NCI-H2196 treated with DMSO at 0.1 percent for 48 hours (cell line): ENCODE measurements around the gene CNTN6.
"Not testable (repeated sequence)": the region's sequence is repeated elsewhere in the genome, so short reads cannot be mapped to it uniquely, and the experiment has no call there.

Experiments
- DNase-seq: peaks from one replicate; lab custom pipeline; 2025; ENCODE audit not compliant: unreplicated experiment; lab: John Stamatoyannopoulos, UW

Gene CNTN6

DNA sequence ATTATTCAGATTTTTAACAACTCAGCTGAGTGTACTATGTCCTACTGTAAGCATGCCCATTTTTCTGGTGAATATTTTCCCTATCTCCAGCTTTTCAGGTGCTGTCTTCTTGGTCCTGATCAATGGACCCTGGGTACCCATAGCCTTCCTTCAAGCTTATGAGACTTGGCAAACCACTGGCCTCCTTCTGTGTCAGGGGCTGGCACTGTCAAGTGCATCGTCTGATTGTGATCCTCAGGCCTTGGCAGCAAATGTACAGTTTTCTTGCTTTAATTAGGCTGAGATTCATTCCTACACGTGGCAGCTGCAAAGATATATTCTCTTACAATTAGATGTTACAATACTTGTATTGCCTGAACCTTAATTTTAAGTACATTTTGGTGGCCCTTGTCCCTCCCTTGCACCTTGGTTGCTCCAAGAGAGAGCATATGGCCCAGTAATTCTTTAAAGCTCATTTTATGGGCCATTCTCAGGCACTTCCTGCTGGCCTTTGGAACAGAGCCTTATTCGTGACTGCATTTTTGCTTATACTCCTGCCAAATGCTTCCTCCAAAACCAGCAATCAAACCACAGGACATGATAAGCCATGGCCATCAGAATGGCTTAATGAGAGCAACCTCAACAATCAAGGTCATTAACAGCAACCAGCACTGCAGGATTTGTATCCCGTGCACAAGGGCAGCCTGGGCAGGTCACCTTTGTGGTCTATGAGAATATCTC, 179.9 kb downstream of the CNTN6 start:
- no peak for DNase-seq

DNA sequence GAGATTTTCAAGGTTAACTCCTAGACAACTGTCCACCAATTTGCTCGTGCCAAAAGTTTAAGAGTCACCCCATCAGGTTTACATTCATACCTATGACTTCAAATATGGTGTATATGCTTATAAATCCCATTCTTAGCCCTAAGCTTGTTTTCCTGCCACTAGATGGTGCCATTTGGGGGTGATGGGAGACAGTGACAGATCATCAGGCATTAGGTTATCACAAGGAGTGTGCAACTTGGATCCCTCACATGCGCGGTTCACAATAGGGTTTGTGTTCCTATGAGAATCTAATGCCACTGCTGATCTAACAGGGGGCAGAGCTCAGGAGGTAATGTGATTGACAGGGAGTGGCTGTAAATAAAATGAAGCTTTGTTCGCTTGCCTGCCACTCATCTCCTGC, 182.7 kb downstream of the CNTN6 start:
- DNase-seq: no peak

DNA sequence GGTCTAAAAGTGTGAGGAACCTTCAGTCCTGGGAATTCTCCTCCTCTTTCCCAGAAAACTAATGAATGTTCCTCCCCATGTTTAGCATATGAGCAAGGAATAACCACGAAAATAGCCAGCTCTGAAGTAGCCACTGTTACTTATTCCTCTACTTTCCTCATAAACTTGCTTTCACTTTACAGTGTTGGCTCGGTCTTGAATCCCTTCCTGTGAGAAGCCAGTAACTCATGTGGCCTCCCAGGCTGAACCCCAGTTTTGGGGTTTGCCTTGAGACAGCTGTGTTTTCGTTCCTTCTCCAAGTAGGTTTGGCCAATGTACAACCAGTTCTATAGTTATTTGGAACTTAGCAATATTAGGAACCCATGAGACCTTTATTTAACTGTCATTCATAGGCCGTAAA, 195.0 kb downstream of the CNTN6 start:
- no peak for DNase-seq

DNA sequence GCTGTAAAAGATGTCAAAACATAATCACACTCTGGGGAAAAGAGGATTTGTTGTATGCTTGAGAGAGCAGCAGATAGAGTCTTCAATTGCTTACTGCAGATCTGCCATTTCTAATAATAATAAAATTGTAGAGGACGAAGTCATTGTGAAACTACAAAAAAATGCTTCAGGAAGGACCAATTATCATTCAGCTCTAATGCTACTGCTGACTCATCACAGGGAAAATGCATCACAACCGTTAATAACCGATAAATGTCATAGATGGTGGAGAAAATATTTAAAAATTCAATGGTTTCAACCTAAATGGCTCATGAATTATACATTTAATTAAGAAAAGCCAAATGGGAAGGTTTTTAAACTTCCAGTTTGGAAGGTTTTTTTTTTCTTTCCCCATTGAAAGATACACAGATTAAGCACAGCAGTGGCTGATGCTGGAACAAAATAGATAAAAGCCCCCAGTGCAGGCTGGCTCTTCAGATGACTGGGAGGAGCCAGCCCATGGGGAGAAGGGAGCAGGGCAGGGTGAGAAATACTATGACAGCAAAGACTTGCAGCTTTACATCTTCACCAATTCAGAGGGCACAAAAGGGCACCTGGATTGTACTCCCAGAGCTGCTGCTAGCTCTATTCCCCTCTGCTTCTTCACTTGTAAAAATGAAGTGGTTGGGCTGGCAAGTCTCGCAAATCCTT, 196.1 kb downstream of the CNTN6 start:
- DNase-seq: no peak

DNA sequence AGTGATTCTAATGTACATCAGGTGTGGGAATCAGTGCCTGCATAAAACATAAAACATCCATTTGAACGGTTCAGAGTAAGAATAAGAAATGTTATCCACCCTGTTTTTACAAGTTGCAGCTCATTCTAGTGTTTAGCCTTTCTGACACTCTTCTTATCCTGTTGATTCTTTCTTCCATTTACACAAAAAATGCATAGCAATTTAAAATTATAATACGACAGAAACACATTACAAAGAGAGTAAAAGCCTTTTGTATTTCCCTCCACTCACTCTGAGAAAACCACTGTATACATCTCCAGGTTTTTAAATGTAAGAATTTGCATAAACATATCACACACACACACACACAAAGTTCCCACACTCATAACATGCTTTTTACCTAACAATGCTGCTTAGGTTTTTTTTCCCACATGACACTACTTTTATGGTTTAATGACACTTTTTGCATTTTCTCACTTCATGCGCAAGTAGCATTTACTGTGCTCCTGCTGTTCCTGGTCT, 199.8 kb downstream of the CNTN6 start:
- DNase-seq: no peak

DNA sequence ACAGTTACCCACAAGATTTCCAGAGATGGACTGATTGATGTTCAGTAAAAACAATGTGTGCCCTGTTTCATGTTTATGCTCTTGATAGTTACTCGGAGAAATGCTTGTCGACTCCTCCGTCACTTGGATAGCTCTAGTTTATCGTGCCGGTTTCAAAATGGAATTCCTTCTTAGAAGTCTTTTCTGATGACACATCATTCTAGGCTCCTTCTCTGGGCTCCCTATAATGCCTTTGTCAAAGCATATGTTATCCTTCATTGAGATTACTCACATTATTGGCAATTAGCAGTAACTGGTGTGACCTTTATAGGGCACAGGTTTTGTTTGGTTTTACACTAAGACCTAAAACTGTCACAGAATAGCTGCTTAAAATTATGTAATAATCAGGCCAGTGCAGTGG, 201.8 kb downstream of the CNTN6 start:
- DNase-seq: no peak

DNA sequence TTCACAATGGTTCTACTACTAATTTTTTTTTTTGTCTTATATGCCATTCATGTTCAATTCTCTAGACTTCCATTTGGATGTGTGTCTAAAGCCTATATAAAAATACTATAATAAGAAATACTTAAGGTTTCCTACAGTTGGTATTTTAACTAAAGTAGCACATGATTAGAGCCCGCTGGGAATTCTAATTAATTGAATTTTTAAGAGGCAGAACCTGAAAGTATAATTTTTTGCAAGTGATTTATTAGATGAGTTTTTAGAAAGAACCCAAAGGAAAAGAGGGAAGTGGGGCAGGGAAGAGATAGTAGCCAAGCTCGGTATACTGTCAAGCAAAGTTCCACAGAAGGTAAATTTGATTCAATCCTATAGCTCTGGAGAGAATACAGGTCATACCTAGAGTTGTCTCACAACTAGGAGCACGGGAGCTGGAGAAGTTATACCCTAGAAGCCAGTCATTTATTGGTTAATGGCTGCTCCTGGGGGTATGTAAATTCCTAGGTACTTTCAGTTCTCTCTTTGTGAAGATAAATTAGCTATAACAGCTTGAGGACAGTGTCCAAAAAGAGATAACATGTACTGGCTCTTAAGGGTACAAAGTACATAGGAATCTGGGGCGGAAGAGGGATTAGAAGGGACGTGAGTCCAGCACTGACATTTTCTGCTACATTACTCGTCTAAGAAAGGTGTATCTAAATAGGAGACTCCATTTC, 225.6 kb downstream of the CNTN6 start:
- DNase-seq: no peak

DNA sequence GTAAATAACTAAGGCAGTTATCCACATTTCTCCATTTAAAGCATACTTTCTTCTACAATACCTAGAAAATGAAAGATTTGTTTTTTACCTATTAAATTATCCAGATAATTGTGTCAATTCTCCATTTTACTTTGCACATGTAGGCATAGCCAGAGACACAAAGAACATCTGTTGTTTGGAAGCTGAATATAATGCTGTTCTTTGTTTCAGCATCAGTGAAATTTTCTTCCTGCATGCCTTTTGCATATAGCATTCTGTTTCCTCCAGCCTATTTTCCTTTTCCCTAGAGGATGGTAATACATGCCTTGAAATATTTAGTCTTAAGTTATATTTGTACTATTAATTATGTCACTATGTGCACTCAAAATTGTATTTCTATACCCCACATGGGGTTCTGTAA, 233.7 kb downstream of the CNTN6 start:
- no peak for DNase-seq

DNA sequence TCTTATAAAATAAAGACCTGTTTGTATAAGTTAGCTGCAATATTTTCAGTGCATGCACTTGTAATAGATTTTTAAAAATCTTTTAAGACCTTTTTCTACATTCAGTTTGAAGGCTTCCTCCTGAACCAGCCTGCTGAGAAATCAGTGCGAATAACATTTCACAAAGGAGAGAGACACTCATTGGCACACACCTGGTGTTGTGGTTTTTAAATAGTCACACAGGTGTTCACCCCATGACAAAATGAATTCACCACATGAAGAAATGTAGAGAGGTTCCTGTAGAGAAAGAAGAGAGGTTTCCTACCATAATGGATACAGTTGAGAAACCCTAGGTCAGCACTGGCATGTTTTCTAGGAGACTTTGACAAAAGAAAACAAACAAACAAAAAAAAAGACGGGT, 237.3 kb downstream of the CNTN6 start:
- DNase-seq: no peak

DNA sequence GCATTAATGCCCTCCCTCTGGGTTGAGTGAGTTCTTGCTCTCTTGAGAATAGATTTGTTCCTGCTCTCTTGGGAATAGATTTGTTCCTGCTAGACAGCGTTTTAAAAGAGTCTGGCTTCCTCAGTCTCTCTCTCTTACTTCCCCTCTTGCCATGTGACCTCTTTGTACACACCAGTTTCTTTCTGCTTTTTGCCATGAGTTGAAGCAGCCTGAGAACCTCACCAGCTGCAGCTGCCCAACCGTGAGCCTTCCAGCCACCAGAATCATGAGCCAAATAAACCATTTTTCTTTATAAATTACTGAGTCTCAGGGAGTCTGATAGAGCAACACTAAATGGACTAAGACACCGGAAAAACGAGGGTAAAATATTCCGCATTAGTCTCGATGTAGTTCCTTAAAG, 253.6 kb downstream of the CNTN6 start:
- DNase-seq: no peak

DNA sequence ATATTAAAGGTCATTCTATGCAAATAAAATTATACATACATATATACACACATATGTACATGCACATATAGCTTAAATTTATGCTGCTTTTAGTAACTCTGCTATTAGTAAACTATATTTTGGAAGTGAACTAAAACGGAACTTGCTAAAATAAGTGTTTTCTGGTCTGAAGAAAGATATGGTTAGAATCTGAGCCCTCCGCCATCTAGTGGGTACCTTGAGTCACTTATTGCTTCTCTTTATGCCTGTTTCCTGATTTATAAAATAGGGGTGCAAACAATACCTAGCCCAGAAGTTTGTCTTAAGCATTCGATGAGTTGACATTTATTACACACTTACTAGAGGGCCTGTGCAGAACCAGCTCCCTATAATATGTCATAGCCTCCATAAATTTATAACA, 255.7 kb downstream of the CNTN6 start:
- no peak for DNase-seq

DNA sequence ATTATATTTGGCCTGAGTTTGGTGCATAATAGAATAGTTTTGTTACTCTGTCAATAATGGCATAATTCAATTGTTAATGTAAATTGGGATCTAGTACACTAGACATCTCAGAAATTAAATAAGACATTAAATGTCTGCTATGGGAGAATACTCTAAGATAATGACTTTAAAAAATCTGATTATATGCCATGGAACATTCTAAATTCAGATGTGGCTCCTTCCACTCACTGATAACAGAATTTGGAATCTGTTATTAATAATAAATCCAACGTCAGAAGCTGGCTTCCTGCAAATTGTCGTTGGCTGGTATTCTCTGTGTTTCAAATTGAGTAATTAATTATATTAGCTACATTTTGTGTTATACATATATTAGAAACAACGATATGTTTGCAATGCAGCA, 258.1 kb downstream of the CNTN6 start:
- no peak for DNase-seq

DNA sequence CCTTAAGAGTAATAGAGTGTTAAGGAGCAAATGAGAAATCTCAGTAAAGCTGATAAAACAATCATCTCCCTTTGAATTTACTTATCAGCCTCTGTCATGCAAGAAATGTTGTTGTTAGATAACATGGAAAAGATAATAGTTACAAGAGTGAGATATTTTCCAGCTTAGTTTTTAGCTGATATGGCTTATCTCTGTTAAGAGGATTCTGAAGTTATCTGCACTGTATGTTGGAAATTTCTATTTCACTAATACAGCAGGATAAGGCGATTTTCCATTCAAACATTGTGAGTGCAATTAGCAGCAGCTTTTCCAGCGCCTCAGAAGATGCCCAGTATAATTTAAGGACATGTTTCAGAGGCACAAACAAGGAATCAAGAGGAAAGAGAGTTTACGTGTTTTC, 262.9 kb downstream of the CNTN6 start:
- DNase-seq: no peak

DNA sequence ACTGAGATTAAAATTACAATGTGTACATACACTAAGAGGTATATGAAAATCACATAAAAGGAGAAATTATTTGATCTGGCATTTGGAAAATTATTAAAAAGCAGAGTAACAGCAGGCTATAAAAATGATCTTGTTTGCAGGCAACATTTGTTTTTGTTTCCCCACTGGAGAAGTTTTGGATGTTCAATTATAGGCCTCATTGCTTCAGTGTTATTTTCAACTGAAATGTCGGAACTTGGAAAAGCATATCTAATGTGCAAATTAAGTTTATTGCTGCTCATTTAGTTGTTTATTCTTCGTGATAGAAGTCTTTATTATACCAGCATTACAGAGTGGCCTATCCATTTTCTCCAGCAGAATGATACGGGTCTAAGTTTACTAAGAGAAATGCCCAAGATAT, 263.3 kb downstream of the CNTN6 start:
- DNase-seq: no peak

DNA sequence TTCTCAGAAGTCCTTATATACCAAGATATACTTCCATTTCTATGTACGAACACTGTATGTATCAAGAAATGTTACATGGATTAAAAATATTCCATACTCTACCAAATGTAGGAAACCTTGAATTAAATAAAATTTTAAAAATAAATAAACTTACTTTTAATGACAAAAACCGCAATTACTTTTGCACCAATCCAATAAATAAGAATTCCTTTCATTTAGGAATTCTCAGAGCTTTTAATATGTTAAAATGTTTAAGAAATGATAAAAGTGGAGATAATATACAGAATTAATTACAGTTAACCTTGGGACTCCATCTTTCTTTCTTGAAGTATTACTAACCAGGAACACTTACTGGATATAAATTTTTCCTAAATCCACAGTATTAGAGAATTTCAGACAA, 272.7 kb downstream of the CNTN6 start:
- no peak for DNase-seq

DNA sequence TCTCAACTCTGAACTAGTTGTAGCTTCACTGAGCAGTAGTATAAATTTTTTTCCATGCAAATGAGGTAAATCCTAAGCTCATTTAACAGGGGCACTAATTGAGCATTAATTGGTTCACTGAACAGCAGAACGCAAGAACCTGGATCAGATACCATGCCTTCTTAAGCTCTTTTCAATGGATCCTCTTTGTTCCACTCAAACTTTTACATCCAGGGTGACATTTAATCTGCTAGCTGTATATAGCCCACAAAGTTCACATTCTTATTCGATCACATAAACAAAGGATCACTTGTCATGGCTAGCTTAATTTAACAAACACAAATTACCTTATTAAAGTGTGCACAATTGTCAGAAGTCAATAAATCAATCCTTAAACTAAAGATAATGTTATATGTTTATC, 281.6 kb downstream of the CNTN6 start:
- DNase-seq: no peak

DNA sequence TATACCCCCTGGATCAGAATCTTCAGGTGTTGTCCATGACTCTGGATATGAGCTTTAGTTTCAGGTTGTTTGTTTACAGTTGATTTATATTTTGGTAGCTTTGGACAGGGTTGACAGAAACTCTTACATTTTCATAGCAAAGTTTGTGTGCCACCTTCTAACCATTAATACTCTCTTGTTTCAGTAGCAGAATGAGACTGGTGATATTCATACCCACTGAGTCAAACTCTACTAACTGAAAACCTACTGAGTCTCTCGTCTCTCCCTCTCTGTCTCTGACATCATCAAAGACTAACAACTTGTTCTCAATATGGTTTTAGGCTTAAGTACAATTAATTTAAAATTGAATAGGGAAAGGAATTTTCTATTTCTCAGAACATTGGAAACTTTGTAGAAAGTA, 282.3 kb downstream of the CNTN6 start:
- DNase-seq: no peak

DNA sequence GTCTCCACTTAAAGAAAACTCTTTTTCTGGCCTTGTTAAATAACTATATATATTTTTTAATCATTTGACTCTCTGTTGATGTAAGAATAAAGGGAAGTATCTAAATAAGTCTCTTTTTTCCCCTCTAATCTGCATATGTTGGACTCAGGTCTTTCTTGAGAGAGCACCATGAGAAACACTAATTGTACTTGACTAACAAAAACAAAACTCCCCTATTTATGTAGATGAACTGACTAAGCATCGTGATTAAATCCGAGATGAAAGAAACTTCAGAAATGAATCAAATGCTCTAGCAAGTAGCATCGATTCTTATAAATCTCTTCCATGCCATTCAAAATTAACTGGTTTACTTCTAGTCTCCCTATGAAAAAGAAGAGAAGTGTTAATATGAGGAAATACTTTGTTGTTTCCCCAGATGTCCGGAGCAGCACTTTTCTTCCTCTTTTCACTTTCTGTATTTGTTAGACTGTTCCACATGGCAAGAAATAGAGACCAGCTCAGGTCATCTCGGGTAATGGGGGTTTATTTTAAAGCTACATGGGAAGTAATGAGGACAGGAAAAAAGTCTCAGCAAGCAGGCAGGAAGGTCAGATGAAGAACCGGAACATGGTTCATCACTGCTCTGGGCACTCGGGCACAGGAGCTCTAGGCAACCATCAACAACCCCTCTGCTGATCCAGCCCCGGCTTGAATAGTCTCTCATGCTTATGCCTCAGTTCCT, 288.3 kb downstream of the CNTN6 start:
- DNase-seq: no peak

DNA sequence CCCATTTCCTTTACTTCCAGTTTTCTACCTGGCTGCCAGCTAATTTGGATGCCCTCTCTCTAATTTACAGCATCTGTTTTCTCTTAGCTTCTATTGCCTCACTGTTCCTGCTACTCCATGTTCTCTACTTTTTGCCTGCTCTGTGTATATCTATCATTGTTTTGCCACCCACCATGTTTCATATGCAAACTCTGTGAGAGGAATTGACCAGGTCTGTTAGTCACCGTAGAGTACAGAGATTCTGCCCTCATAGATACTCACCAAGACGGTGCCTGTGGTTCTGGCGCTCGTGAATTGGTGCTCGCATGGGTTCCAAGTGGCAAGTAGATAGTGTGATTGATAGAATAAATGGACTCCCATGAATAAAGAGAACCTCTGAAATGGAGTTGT, 288.8 kb downstream of the CNTN6 start:
- DNase-seq: no peak

DNA sequence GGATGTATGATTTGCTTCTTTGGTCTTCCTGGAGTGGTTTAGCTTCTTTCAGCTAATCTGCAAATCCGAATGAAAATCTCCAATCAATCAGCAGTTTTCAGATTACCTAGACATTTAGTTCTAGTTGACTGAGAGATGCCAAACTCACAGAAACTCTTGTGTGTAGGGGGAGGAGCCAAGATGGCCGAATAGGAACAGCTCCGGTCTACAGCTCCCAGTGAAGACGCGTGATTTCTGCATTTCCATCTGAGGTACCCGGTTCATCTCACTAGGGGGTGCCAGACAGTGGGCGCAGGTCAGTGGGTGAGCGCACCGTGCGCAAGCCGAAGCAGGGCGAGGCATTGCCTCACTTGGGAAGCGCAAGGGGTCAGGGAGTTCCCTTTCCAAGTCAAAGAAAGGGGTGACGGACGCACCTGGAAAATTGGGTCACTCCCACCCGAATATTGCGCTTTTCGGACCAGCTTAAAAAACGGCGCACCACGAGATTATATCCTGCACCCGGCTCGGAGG, 294.6 kb downstream of the CNTN6 start:
- not testable (repeated sequence) for DNase-seq

DNA sequence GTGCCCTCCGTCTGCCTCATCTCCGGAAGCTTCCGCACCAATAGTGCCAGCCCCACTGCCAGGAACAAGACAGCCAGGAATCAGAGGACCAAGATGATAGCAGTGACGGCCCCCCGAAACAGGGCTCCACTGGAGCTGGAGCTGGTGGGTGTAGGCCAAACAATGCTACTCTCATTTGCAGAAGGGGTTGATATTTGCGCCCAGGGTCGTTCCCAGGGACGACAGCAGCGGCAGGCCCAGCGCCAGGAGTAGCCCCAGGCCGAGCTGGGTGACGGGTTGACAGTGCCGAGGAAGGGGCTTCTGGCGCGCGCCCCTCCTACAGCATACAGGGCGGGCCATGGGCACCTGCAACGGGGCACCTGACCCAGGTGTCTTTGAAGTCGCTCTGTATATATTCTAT, 301.4 kb downstream of the CNTN6 start:
- DNase-seq: no peak
